Rectal smooth muscle tissue (tissue), 1 donor: ENCODE measurements around the gene POLR2A.

ENCODE experiments used
- H3K27ac ChIP-seq: one replicate; pipeline ENCODE4 v1.7.0; 2013; ENCODE audit warnings: low read depth, low read length, inconsistent platforms
- H3K27me3 ChIP-seq: one replicate; pipeline ENCODE4 v1.7.0; 2013; ENCODE audit warnings: low read length; ENCODE audit not compliant: control insufficient read depth, insufficient read depth
- H3K36me3 ChIP-seq: one replicate; pipeline ENCODE4 v1.7.0; 2013; ENCODE audit warnings: low read length; ENCODE audit not compliant: control insufficient read depth, insufficient read depth
- H3K4me1 ChIP-seq: one replicate; pipeline ENCODE4 v1.7.0; 2013; ENCODE audit warnings: low read length; ENCODE audit not compliant: control insufficient read depth, insufficient read depth
- H3K4me3 ChIP-seq: one replicate; pipeline ENCODE4 v1.7.0; 2013; ENCODE audit warnings: low read length
- H3K9ac ChIP-seq: one replicate; pipeline ENCODE4 v1.7.0; 2013; ENCODE audit warnings: low read length

The POLR2A gene

DNA sequence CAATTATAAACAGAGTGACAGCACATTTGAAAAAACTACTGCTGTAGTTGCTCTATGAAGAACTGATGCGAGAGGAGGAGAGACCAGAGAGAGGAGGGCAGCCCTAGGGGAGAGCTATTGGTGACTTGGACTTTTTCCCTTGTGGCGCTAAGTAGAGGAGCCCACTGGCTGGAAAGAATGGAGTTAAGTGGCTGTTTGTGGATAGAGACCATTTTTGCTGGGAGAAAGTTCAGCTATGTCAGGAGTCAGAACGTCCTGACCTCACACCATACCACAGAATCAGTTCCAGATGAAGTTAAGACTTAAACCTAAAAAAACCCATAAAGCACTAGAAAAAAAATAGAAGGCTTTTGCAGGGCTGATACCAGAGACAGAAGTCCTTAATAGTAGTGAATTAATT, 2.0 kb downstream of the POLR2A start:
- Histone ChIP-seq H3K4me1 (peaks cover 22% of the 10 kb centered on the region), H3K9ac (no peak overlapping the region), H3K36me3 (no peaks in the 10 kb centered on the region), H3K27me3 (no peaks in the 10 kb centered on the region), H3K4me3 (peak overlapping the region; percentile 40), H3K27ac (no peak overlapping the region)

DNA sequence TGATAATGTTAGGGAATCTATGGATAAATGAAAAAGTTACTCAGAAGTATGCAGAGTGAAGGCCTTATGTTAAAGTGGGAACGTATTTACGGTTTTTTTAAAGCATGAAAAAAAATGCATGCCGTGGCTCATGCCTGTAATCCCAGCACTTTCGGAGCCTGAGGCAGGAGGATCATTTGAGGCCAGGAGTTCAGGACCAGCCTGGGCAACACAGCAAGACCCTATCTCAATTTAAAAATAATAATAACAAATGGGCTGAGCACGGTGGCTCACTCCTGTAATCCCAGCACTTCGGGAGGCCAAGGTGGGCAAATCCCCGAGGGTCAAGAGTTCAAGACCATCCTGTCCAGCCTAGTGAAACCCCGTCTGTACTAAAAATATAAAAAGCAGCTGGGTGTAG, 6.0 kb downstream of the POLR2A start:
- Histone ChIP-seq H3K27ac (no peak overlapping the region), H3K36me3 (no peaks in the 10 kb centered on the region), H3K4me3 (no peak overlapping the region), H3K4me1 (peaks cover 17% of the 10 kb centered on the region), H3K27me3 (no peaks in the 10 kb centered on the region), H3K9ac (no peak overlapping the region)

DNA sequence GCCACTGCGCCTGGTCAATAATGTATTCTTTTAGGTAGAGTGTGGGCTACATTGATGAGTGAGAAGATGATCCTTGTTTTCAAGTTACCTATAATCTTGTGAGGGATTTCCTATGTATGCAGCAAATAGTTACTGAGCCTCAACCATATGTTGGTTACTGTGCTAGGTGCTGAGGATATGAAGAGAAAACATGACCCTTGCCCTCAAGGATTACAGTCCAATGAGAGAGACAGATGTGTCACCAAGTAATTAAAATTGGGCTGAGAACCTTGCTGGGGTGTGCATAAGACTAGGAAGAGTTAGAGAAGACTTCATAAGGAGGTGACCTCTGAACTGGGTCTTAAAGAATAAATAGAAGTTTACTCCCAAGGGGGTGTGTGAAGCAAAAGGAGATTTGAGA, 7.4 kb downstream of the POLR2A start:
- H3K36me3 ChIP-seq, result peaks cover 7% of the 10 kb centered on the region
- H3K4me1 ChIP-seq, result peaks cover 8% of the 10 kb centered on the region
- H3K27ac ChIP-seq, result no peak overlapping the region
- no peak overlapping the region for H3K9ac ChIP-seq
- no peaks in the 10 kb centered on the region for H3K27me3 ChIP-seq
- H3K4me3 ChIP-seq, result no peak overlapping the region

DNA sequence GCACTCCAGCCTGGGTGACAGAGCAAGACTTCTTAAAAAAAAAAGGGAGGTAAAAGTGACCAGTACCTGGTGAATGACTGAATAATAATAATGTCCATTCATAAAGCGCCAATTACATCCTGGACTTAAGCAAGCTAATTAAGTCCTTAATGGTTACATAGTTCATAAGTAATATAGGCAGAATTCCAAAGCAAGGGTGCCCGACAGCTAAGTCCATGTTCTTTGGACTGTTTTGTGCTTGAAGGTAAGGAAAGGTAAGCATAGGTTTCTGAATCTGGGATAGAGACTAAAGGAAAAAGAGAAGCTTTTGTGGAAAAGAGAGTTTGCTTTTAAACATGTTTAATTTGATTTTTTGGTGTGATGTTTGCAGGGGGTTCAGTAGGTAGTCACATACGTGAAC, 9.8 kb downstream of the POLR2A start:
- no peak overlapping the region for H3K9ac ChIP-seq
- no peaks in the 10 kb centered on the region for H3K27me3 ChIP-seq
- H3K36me3 ChIP-seq, result peaks cover 28% of the 10 kb centered on the region
- H3K4me1 ChIP-seq, result peaks cover under 1% of the 10 kb centered on the region
- H3K27ac ChIP-seq, result no peak overlapping the region
- no peak overlapping the region for H3K4me3 ChIP-seq

DNA sequence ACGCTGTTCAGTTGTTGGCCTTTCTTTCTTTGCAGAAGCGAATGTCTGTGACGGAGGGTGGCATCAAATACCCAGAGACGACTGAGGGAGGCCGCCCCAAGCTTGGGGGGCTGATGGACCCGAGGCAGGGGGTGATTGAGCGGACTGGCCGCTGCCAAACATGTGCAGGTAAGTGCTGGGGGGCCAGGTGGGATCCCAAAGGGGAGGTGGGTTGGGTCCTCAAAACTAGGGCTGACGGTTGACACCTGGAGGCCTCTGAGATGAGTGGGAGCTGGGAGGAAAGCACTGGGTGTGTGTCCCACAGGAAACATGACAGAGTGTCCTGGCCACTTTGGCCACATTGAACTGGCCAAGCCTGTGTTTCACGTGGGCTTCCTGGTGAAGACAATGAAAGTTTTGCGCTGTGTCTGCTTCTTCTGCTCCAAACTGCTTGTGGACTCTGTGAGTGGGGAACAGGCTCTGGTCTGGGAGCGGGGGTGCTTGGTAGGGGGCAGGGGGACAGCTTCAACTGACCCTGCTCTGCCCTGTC, 11.8 kb downstream of the POLR2A start:
- Histone ChIP-seq H3K4me3 (no peak overlapping the region), H3K4me1 (no peaks in the 10 kb centered on the region), H3K27ac (no peak overlapping the region), H3K36me3 (peaks cover 42% of the 10 kb centered on the region), H3K27me3 (no peaks in the 10 kb centered on the region), H3K9ac (no peak overlapping the region)

DNA sequence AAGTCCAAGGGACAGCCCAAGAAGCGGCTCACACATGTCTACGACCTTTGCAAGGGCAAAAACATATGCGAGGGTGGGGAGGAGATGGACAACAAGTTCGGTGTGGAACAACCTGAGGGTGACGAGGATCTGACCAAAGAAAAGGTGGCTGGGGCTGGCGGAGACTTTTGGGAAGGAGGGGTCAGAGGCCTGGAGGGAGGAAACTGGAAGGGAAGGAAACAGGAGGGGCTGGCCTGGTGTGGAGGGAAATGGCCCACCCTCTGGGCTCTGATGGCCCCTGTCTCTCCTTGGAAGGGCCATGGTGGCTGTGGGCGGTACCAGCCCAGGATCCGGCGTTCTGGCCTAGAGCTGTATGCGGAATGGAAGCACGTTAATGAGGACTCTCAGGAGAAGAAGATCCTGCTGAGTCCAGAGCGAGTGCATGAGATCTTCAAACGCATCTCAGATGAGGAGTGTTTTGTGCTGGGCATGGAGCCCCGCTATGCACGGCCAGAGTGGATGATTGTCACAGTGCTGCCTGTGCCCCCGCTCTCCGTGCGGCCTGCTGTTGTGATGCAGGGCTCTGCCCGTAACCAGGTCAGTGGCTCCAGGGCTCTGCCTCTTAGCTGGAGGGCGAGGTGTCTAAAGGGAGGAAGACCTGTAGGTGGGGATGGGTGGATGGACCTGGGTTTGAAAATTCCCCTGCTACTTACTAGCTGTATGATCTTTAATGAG, 12.5 kb downstream of the POLR2A start:
- Histone ChIP-seq H3K4me1 (no peaks in the 10 kb centered on the region), H3K36me3 (peaks cover 47% of the 10 kb centered on the region)

DNA sequence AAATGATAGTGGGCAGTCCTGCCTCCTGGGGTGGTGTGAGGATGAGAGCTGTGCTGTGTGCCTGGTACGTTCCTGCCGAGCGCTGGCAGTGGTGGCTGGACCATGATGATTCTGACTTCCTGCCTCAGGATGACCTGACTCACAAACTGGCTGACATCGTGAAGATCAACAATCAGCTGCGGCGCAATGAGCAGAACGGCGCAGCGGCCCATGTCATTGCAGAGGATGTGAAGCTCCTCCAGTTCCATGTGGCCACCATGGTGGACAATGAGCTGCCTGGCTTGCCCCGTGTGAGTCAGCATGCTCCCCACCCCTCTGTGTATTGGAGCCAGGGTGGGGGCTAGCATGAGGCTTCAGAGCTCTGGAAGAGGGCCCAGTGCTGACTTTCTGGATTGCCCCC, 13.1 kb downstream of the POLR2A start:
- H3K9ac ChIP-seq, result no peak overlapping the region
- no peak overlapping the region for H3K27ac ChIP-seq
- H3K36me3 ChIP-seq, result peaks cover 53% of the 10 kb centered on the region
- no peak overlapping the region for H3K4me3 ChIP-seq
- no peaks in the 10 kb centered on the region for H3K4me1 ChIP-seq
- H3K27me3 ChIP-seq, result no peaks in the 10 kb centered on the region

More for the DNA sequence above, 12.5 kb downstream of the POLR2A start:
- Histone ChIP-seq H3K27ac (no peak overlapping the region), H3K4me3 (no peak overlapping the region), H3K27me3 (no peaks in the 10 kb centered on the region), H3K9ac (no peak overlapping the region)

DNA sequence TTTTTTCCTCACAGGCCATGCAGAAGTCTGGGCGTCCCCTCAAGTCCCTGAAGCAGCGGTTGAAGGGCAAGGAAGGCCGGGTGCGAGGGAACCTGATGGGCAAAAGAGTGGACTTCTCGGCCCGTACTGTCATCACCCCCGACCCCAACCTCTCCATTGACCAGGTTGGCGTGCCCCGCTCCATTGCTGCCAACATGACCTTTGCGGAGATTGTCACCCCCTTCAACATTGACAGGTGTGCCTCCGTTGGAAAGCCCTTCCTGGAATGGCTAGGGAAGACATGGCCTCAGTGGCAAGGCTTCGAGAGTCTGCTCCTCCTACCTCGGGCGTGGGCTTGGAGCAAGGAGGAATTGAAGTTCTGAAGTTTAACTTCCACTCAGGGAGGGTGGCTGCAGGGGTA, 13.5 kb downstream of the POLR2A start:
- Histone ChIP-seq H3K27ac (no peak overlapping the region), H3K4me3 (no peak overlapping the region), H3K9ac (no peak overlapping the region), H3K36me3 (peaks cover 57% of the 10 kb centered on the region), H3K4me1 (no peaks in the 10 kb centered on the region), H3K27me3 (no peaks in the 10 kb centered on the region)

DNA sequence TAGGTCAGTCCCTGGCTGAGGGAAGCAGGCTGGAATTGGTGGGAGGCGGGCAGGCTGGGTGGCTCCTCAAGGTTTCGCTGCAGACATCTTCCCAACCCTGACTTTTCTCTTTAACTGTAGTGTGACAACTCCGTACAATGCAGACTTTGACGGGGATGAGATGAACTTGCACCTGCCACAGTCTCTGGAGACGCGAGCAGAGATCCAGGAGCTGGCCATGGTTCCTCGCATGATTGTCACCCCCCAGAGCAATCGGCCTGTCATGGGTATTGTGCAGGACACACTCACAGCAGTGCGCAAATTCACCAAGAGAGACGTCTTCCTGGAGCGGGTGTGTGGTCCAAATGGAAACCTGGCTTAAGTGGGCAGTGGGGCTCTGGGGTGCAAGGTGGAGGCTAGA, 15.0 kb downstream of the POLR2A start:
- no peak overlapping the region for H3K9ac ChIP-seq
- H3K27ac ChIP-seq, result no peak overlapping the region
- peaks cover 72% of the 10 kb centered on the region for H3K36me3 ChIP-seq
- no peaks in the 10 kb centered on the region for H3K27me3 ChIP-seq
- no peak overlapping the region for H3K4me3 ChIP-seq
- no peaks in the 10 kb centered on the region for H3K4me1 ChIP-seq

DNA sequence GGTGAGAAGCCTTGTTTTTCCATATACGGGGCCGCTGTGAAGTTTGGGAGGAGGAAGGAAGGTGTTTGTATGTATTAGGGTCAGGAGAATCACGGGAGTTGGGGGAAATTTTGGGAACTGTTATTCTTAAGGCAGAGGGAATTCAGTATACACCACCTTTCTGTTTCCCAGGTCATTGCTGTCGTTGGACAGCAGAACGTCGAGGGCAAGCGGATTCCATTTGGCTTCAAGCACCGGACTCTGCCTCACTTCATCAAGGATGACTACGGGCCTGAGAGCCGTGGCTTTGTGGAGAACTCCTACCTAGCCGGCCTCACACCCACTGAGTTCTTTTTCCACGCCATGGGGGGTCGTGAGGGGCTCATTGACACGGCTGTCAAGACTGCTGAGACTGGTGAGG, 17.6 kb downstream of the POLR2A start:
- Histone ChIP-seq H3K4me3 (no peak overlapping the region), H3K4me1 (no peaks in the 10 kb centered on the region), H3K27ac (no peak overlapping the region), H3K9ac (no peak overlapping the region), H3K36me3 (peaks cover 68% of the 10 kb centered on the region), H3K27me3 (no peaks in the 10 kb centered on the region)

DNA sequence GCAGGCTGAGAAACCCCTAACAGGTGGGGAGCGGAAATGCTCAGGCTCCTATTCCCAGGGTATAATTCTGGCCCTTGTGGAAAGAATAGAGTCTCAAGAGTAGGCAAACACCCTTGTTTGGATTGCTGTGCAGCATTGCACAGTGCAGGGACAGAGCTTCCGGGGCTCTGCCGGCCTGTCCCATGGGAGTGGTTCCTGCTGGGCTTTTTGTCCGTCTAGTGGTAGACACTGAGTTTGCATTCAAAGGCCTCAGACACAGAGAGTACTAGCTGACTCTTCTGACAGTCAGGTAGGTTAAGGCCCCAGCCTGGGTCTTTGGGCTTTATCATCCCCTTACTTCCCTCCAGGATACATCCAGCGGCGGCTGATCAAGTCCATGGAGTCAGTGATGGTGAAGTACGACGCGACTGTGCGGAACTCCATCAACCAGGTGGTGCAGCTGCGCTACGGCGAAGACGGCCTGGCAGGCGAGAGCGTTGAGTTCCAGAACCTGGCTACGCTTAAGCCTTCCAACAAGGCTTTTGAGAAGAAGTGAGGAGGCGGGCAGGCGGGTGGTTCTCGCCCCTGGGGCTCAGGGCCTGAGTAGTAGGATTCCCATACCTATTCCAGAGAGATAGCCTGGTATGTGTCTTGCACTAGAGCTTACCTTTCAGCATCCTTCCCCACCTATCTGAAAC, 18.1 kb downstream of the POLR2A start:
- Histone ChIP-seq H3K27me3 (no peaks in the 10 kb centered on the region), H3K4me1 (no peaks in the 10 kb centered on the region), H3K27ac (no peak overlapping the region), H3K9ac (no peak overlapping the region), H3K36me3 (peaks cover 63% of the 10 kb centered on the region), H3K4me3 (no peak overlapping the region)

DNA sequence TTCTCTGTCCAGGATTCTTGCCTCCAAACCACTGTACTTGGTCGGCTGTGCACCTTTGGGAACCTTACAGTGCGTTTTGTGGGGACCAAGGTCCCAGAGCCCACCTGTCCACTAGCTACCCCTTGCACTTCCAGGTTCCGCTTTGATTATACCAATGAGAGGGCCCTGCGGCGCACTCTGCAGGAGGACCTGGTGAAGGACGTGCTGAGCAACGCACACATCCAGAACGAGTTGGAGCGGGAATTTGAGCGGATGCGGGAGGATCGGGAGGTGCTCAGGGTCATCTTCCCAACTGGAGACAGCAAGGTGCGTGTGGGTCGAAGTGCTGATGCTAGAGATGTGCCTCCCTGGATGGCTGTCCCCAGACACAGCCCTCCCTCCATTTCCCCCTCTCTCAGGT, 18.8 kb downstream of the POLR2A start:
- Histone ChIP-seq H3K36me3 (peaks cover 57% of the 10 kb centered on the region), H3K4me3 (no peak overlapping the region)

DNA sequence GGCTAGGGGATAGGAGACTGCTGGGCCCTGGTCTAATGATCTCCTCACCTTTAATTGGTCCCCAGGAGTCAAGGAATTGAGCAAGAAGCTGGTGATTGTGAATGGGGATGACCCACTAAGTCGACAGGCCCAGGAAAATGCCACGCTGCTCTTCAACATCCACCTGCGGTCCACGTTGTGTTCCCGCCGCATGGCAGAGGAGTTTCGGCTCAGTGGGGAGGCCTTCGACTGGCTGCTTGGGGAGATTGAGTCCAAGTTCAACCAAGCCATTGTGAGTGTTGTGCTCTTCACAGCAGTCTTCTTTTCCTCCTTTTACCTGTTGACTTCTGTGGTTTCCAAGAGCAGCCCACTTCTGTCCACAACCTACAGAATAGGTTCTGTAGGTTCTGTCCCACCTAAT, 19.4 kb downstream of the POLR2A start:
- Histone ChIP-seq H3K27me3 (no peaks in the 10 kb centered on the region), H3K27ac (no peak overlapping the region), H3K9ac (no peak overlapping the region), H3K4me3 (no peak overlapping the region), H3K4me1 (no peaks in the 10 kb centered on the region), H3K36me3 (peaks cover 58% of the 10 kb centered on the region)

More for the DNA sequence above, 18.8 kb downstream of the POLR2A start:
- H3K4me1 ChIP-seq, result no peaks in the 10 kb centered on the region
- no peaks in the 10 kb centered on the region for H3K27me3 ChIP-seq
- H3K27ac ChIP-seq, result no peak overlapping the region
- no peak overlapping the region for H3K9ac ChIP-seq
